ENCODE results near the gene PCDHGA12. TPM values are rescaled to one million over a fixed set of nuclear protein-coding genes. Genes with fewer than 3 reads are reported as not detected.
A peak's percentile ranks its signal among the peaks of the same experiment; 100 is the strongest.
"Not testable (repeated sequence)": the region's sequence is repeated elsewhere in the genome, so short reads cannot be mapped to it uniquely, and the experiment has no call there.

The PCDHGA12 gene
- total RNA-seq, 2 experiments from 2014 or later: not detected

DNA sequence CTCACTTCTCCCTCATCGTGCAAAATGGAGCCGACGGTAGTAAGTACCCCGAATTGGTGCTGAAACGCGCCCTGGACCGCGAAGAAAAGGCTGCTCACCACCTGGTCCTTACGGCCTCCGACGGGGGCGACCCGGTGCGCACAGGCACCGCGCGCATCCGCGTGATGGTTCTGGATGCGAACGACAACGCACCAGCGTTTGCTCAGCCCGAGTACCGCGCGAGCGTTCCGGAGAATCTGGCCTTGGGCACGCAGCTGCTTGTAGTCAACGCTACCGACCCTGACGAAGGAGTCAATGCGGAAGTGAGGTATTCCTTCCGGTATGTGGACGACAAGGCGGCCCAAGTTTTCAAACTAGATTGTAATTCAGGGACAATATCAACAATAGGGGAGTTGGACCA is 979 bp downstream of the PCDHGA12 start:
- peaks cover 37 to 52% of the 10 kb centered on the region in 2 experiments for H3K9me3 ChIP-seq (ENCODE audit: control insufficient read depth in 1 of 2, insufficient read depth in 1 of 2, low read length in 2 of 2)
- H3K36me3 ChIP-seq (ENCODE audit: insufficient read depth, low read length): no peaks in the 10 kb centered on the region
- intact Hi-C loops (cut with DNase I, micrococcal nuclease): no loop called here
- Mint-ChIP-seq H3K36me3 (ENCODE audit: low read depth) (peaks cover 29% of the 10 kb centered on the region), H3K27me3 (peaks cover 80% of the 10 kb centered on the region), H3K4me3 (peak overlapping the region; percentile 51), H3K27ac (no peak overlapping the region), H3K9me3 (peaks cover 25% of the 10 kb centered on the region), H3K4me1 (ENCODE audit: low read depth) (peaks cover 8% of the 10 kb centered on the region)
- ChIA-PET POLR2A (no interaction called here), CTCF (interaction anchor here (1.3 to 1.6 kb wide), 3 partner anchors 61 to 133 kb away, joined by 3 to 4 read pairs (median 3); partner anchors contain the start of gene PCDHGB3)
- no peak for ATAC-seq (ENCODE audit: poor library complexity)
- H3K27ac ChIP-seq (ENCODE audit: low read depth in 1 of 2, low read length in 2 of 2): no peak overlapping the region
- peaks cover 6% of the 10 kb centered on the region for H3K4me1 ChIP-seq (ENCODE audit: insufficient read depth, low read length)
- peak overlapping the region; percentile 10 for H3K4me3 ChIP-seq (ENCODE audit: low read length)
- peaks cover 59 to 64% of the 10 kb centered on the region in 2 experiments for H3K27me3 ChIP-seq (ENCODE audit: control insufficient read depth in 1 of 2, insufficient read depth in 2 of 2, low read length in 2 of 2)
- no peak for DNase-seq
- TF ChIP-seq, protein P1, sequence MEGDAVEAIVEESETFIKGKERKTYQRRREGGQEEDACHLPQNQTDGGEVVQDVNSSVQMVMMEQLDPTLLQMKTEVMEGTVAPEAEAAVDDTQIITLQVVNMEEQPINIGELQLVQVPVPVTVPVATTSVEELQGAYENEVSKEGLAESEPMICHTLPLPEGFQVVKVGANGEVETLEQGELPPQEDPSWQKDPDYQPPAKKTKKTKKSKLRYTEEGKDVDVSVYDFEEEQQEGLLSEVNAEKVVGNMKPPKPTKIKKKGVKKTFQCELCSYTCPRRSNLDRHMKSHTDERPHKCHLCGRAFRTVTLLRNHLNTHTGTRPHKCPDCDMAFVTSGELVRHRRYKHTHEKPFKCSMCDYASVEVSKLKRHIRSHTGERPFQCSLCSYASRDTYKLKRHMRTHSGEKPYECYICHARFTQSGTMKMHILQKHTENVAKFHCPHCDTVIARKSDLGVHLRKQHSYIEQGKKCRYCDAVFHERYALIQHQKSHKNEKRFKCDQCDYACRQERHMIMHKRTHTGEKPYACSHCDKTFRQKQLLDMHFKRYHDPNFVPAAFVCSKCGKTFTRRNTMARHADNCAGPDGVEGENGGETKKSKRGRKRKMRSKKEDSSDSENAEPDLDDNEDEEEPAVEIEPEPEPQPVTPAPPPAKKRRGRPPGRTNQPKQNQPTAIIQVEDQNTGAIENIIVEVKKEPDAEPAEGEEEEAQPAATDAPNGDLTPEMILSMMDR (IDR thresholded peaks at IDR 0.05): no peak

DNA sequence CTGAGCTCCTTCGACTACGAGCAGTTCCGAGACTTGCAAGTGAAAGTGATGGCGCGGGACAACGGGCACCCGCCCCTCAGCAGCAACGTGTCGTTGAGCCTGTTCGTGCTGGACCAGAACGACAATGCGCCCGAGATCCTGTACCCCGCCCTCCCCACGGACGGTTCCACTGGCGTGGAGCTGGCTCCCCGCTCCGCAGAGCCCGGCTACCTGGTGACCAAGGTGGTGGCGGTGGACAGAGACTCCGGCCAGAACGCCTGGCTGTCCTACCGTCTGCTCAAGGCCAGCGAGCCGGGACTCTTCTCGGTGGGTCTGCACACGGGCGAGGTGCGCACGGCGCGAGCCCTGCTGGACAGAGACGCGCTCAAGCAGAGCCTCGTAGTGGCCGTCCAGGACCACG is 2.0 kb downstream of the PCDHGA12 start:
- H3K36me3 ChIP-seq (ENCODE audit: insufficient read depth, low read length); H3K4me1 ChIP-seq (ENCODE audit: insufficient read depth, low read length); H3K4me1 Mint-ChIP-seq (ENCODE audit: low read depth); POLR2A ChIA-PET; H3K27ac Mint-ChIP-seq; H3K4me3 ChIP-seq (ENCODE audit: low read length); intact Hi-C loops (cut with DNase I, micrococcal nuclease); ATAC-seq (ENCODE audit: poor library complexity); H3K4me3 Mint-ChIP-seq; H3K27ac ChIP-seq (ENCODE audit: low read depth in 1 of 2, low read length in 2 of 2); CTCF ChIA-PET; DNase-seq: not testable (repeated sequence)
- H3K9me3 ChIP-seq (ENCODE audit: control insufficient read depth in 1 of 2, insufficient read depth in 1 of 2, low read length in 2 of 2): peaks cover 31 to 50% of the 10 kb centered on the region in 2 experiments
- H3K27me3 ChIP-seq (ENCODE audit: control insufficient read depth in 1 of 2, insufficient read depth in 2 of 2, low read length in 2 of 2): peaks cover 49 to 54% of the 10 kb centered on the region in 2 experiments
- peaks cover 25% of the 10 kb centered on the region for H3K36me3 Mint-ChIP-seq (ENCODE audit: low read depth)
- H3K9me3 Mint-ChIP-seq: peaks cover 25% of the 10 kb centered on the region
- peaks cover 80% of the 10 kb centered on the region for H3K27me3 Mint-ChIP-seq

DNA sequence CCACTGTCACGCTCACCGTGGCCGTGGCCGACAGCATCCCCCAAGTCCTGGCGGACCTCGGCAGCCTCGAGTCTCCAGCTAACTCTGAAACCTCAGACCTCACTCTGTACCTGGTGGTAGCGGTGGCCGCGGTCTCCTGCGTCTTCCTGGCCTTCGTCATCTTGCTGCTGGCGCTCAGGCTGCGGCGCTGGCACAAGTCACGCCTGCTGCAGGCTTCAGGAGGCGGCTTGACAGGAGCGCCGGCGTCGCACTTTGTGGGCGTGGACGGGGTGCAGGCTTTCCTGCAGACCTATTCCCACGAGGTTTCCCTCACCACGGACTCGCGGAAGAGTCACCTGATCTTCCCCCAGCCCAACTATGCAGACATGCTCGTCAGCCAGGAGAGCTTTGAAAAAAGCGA is 2.4 kb downstream of the PCDHGA12 start:
- H3K4me3 Mint-ChIP-seq; DNase-seq; POLR2A ChIA-PET; H3K27ac ChIP-seq (ENCODE audit: low read depth in 1 of 2, low read length in 2 of 2); intact Hi-C loops (cut with DNase I, micrococcal nuclease); H3K36me3 ChIP-seq (ENCODE audit: insufficient read depth, low read length); ATAC-seq (ENCODE audit: poor library complexity); H3K4me3 ChIP-seq (ENCODE audit: low read length); H3K4me1 ChIP-seq (ENCODE audit: insufficient read depth, low read length); H3K4me1 Mint-ChIP-seq (ENCODE audit: low read depth); H3K27ac Mint-ChIP-seq: not testable (repeated sequence)
- Histone ChIP-seq H3K9me3 (ENCODE audit: control insufficient read depth in 1 of 2, insufficient read depth in 1 of 2, low read length in 2 of 2) (peaks cover 31 to 46% of the 10 kb centered on the region in 2 experiments), H3K27me3 (ENCODE audit: control insufficient read depth in 1 of 2, insufficient read depth in 2 of 2, low read length in 2 of 2) (peaks cover 45 to 51% of the 10 kb centered on the region in 2 experiments)
- peaks cover 80% of the 10 kb centered on the region for H3K27me3 Mint-ChIP-seq
- H3K36me3 Mint-ChIP-seq (ENCODE audit: low read depth): peaks cover 25% of the 10 kb centered on the region
- CTCF ChIA-PET: interaction anchor here (1.0 kb wide), 1 partner anchor 113 kb away, joined by 3 read pairs; no protein-coding TSS in a partner anchor
- H3K9me3 Mint-ChIP-seq: peaks cover 25% of the 10 kb centered on the region

DNA sequence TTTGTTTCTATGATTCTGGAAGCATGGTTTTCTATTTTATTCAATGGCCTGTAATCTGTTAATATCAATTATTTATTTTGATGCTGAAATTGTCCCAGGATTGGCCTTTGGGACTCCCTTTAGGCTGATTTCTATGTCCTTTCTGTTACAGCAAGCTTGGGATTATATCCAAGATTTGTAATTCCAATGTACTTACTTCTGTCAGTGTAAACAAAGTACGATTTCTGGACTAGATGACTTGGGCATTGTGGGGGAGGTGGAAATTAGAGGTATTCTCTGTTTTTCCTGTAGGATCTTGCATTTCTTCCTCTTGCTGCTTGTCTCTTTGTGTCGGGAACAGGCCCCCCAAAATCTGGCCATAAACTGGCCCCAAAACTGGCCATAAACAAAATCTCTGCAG is 3.7 kb downstream of the PCDHGA12 start:
- Histone ChIP-seq H3K27ac (ENCODE audit: low read depth in 1 of 2, low read length in 2 of 2) (no peak overlapping the region), H3K27me3 (ENCODE audit: control insufficient read depth in 1 of 2, insufficient read depth in 2 of 2, low read length in 2 of 2) (peaks cover 34 to 42% of the 10 kb centered on the region in 2 experiments)

More for the DNA sequence above, 3.7 kb downstream of the PCDHGA12 start:
- DNase-seq: no peak
- Mint-ChIP-seq H3K27me3 (peaks cover 78% of the 10 kb centered on the region), H3K4me1 (ENCODE audit: low read depth) (peaks cover 8% of the 10 kb centered on the region), H3K36me3 (ENCODE audit: low read depth) (peaks cover 21% of the 10 kb centered on the region), H3K4me3 (no peak overlapping the region), H3K27ac (no peak overlapping the region), H3K9me3 (peaks cover 19% of the 10 kb centered on the region)
- ChIA-PET CTCF (no interaction called here), POLR2A (no interaction called here)
- peaks cover 23 to 34% of the 10 kb centered on the region in 2 experiments for H3K9me3 ChIP-seq (ENCODE audit: control insufficient read depth in 1 of 2, insufficient read depth in 1 of 2, low read length in 2 of 2)
- no peaks in the 10 kb centered on the region for H3K36me3 ChIP-seq (ENCODE audit: insufficient read depth, low read length)
- ATAC-seq (ENCODE audit: poor library complexity): no peak
- no peak overlapping the region for H3K4me3 ChIP-seq (ENCODE audit: low read length)
- TF ChIP-seq, protein P1 (IDR thresholded peaks at IDR 0.05): no peak
- H3K4me1 ChIP-seq (ENCODE audit: insufficient read depth, low read length): peaks cover 6% of the 10 kb centered on the region
- intact Hi-C loops (cut with DNase I, micrococcal nuclease): no loop called here
